NCI-H1436 treated with DMSO at 0.1 percent for 48 hours (cell line): Measurements from ENCODE around the gene CRADD.

Source experiments
- DNase-seq: peaks from one replicate; lab custom pipeline; 2025; lab: John Stamatoyannopoulos, UW

The CRADD gene

GRCh38 chr12:93808169-93808899 is 131.2 kb downstream of the CRADD start:
- no peak for DNase-seq

GRCh38 chr12:93812626-93813025 is 135.5 kb downstream of the CRADD start:
- DNase-seq: no peak

GRCh38 chr12:93813186-93813585 is 136.0 kb downstream of the CRADD start:
- no peak for DNase-seq

GRCh38 chr12:93813972-93814821 is 137.0 kb downstream of the CRADD start:
- DNase-seq: no peak

- DNase-seq: no peak
Observed at GRCh38 chr12:93818488-93819049, 141.4 kb downstream of the CRADD start.

- no peak for DNase-seq
Observed at GRCh38 chr12:93819050-93819491, 141.9 kb downstream of the CRADD start.

GRCh38 chr12:93823616-93824391 is 146.6 kb downstream of the CRADD start:
- DNase-seq: no peak

GRCh38 chr12:93824514-93825500 is 147.6 kb downstream of the CRADD start:
- DNase-seq: no peak

- no peak for DNase-seq
Observed at GRCh38 chr12:93825501-93825888, 148.3 kb downstream of the CRADD start.

GRCh38 chr12:93825931-93826555 is 148.9 kb downstream of the CRADD start:
- DNase-seq: no peak

- no peak for DNase-seq
Observed at GRCh38 chr12:93827179-93827578, 150.0 kb downstream of the CRADD start.

- DNase-seq: no peak
Observed at GRCh38 chr12:93827669-93828068, 150.5 kb downstream of the CRADD start.

GRCh38 chr12:93829016-93829415 is 151.8 kb downstream of the CRADD start:
- no peak for DNase-seq

- no peak for DNase-seq
Observed at GRCh38 chr12:93831374-93831773, 154.2 kb downstream of the CRADD start.

- no peak for DNase-seq
Observed at GRCh38 chr12:93832131-93832530, 155.0 kb downstream of the CRADD start.

GRCh38 chr12:93833946-93834345 is 156.8 kb downstream of the CRADD start:
- DNase-seq: no peak

- no peak for DNase-seq
Observed at GRCh38 chr12:93836620-93837260, 159.6 kb downstream of the CRADD start.

- no peak for DNase-seq
Observed at GRCh38 chr12:93838193-93838592, 161.0 kb downstream of the CRADD start.

GRCh38 chr12:93839064-93839463 is 161.9 kb downstream of the CRADD start:
- no peak for DNase-seq

GRCh38 chr12:93841671-93842070 is 164.5 kb downstream of the CRADD start:
- no peak for DNase-seq
